Activated CD8-positive, alpha-beta T cell treated with anti-CD3 and anti-CD28 coated beads, Interleukin-2, amount 10 ng/mL, durations not matched to agents 7 days and 5 days (primary cell): ENCODE data around the gene LRIG3. TPM values are rescaled to one million over a fixed set of nuclear protein-coding genes. Genes with fewer than 3 reads are reported as not detected.

Experiments used
- ATAC-seq: fragments of 150-1000 bp; cut with Tn5 transposase; one replicate; pipeline ENCODE4 v1.10.0; 2021; ENCODE audit warnings: moderate library complexity
- CTCF ChIA-PET: fragments of 350-600 bp; sonication (Branson Sonifier 250); formaldehyde crosslinking; loops from one replicate; lab custom pipeline; 2021; ENCODE audit warnings: antibody characterized with exemption; lab: Charles Lee
- POLR2A ChIA-PET: fragments of 350-600 bp; sonication (Branson Sonifier 250); formaldehyde crosslinking; loops from one replicate; lab custom pipeline; 2021; ENCODE audit warnings: antibody characterized with exemption; lab: Charles Lee
- DNase-seq: peaks from one replicate; pipeline ENCODE4 v3.0.0-alpha.2; 2020
- H3K27ac Mint-ChIP-seq: one replicate; pipeline ENCODE4 v1.8.0; 2021; ENCODE audit warnings: mild to moderate bottlenecking, mixed read lengths
- H3K27me3 Mint-ChIP-seq: one replicate; pipeline ENCODE4 v1.8.0; 2021; ENCODE audit warnings: low read depth, mixed read lengths
- H3K36me3 Mint-ChIP-seq: one replicate; pipeline ENCODE4 v1.8.0; 2021; ENCODE audit warnings: low read depth, mixed read lengths
- H3K4me1 Mint-ChIP-seq: one replicate; pipeline ENCODE4 v1.8.0; 2021; ENCODE audit warnings: low read depth, mixed read lengths
- H3K4me3 Mint-ChIP-seq: one replicate; pipeline ENCODE4 v1.8.0; 2021; ENCODE audit warnings: mild to moderate bottlenecking, mixed read lengths
- H3K9me3 Mint-ChIP-seq: one replicate; pipeline ENCODE4 v1.8.0; 2022; ENCODE audit warnings: mixed read lengths; ENCODE audit not compliant: insufficient read depth
- total RNA-seq, 2 experiments: library from RNA; stranded (reverse); gene quantifications; one replicate each; pipeline ENCODE4 v1.2.3, GENCODE V29; 2021

The LRIG3 gene
- total RNA-seq, result not detected

GRCh38 chr12:58920102-58920960 is at the start of gene LRIG3:
Gene LRIG3, minus strand, starts transcription at chr12:58920504. Its CDS starts 269 bp downstream, at chr12:58920235.
- Mint-ChIP-seq H3K27ac (no peak within 1 kb of the TSS), H3K27me3 (peaks cover 28% of the 10 kb centered on the region), H3K4me1 (peaks cover 5% of the 10 kb centered on the region), H3K9me3 (no peaks in the 10 kb centered on the region), H3K4me3 (peak within 1 kb of the TSS; percentile 67), H3K36me3 (no peaks in the 10 kb centered on the region)
- ChIA-PET POLR2A (no interaction called here), CTCF (interaction anchor here (1.3 kb wide), 1 partner anchor 12 kb away, joined by 3 read pairs; no protein-coding TSS in a partner anchor)
- DNase-seq, result peak; percentile 23
- ATAC-seq, result peak; percentile 89

GRCh38 chr12:58969237-58969636 is 48.9 kb upstream of the LRIG3 start:
- Mint-ChIP-seq H3K36me3 (no peaks in the 10 kb centered on the region), H3K27ac (no peak overlapping the region), H3K4me1 (no peaks in the 10 kb centered on the region), H3K4me3 (no peak overlapping the region), H3K27me3 (no peaks in the 10 kb centered on the region), H3K9me3 (no peaks in the 10 kb centered on the region)
- DNase-seq, result no peak
- ATAC-seq, result no peak
- ChIA-PET POLR2A (no interaction called here), CTCF (no interaction called here)

GRCh38 chr12:58967561-58967960 is 47.3 kb upstream of the LRIG3 start:
- Mint-ChIP-seq H3K27me3 (no peaks in the 10 kb centered on the region), H3K36me3 (no peaks in the 10 kb centered on the region), H3K27ac (no peak overlapping the region), H3K4me3 (no peak overlapping the region), H3K9me3 (no peaks in the 10 kb centered on the region), H3K4me1 (no peaks in the 10 kb centered on the region)
- ATAC-seq (no peak), DNase-seq (no peak)
- POLR2A ChIA-PET, result no interaction called here
- CTCF ChIA-PET, result no interaction called here

- Mint-ChIP-seq H3K4me1 (no peaks in the 10 kb centered on the region), H3K27ac (no peak overlapping the region), H3K36me3 (no peaks in the 10 kb centered on the region), H3K9me3 (no peaks in the 10 kb centered on the region), H3K27me3 (no peaks in the 10 kb centered on the region), H3K4me3 (no peak overlapping the region)
- ChIA-PET CTCF (no interaction called here), POLR2A (no interaction called here)
- ATAC-seq, result no peak
- DNase-seq, result no peak
Measured at GRCh38 chr12:58966939-58967338, 46.6 kb upstream of the LRIG3 start.

GRCh38 chr12:58965568-58965967 is 45.3 kb upstream of the LRIG3 start:
- CTCF ChIA-PET, result interaction anchor here (1.3 kb wide), 1 partner anchor 14 kb away, joined by 3 read pairs; no protein-coding TSS in a partner anchor
- H3K4me1 Mint-ChIP-seq, result no peaks in the 10 kb centered on the region
- ATAC-seq (no peak), DNase-seq (no peak)
- no peaks in the 10 kb centered on the region for H3K9me3 Mint-ChIP-seq
- POLR2A ChIA-PET, result no interaction called here
- no peak overlapping the region for H3K27ac Mint-ChIP-seq
- no peaks in the 10 kb centered on the region for H3K36me3 Mint-ChIP-seq
- no peaks in the 10 kb centered on the region for H3K27me3 Mint-ChIP-seq
- no peak overlapping the region for H3K4me3 Mint-ChIP-seq

- DNase-seq (no peak), ATAC-seq (no peak)
- Mint-ChIP-seq H3K4me1 (no peaks in the 10 kb centered on the region), H3K4me3 (no peak overlapping the region), H3K27me3 (no peaks in the 10 kb centered on the region), H3K36me3 (no peaks in the 10 kb centered on the region), H3K9me3 (no peaks in the 10 kb centered on the region), H3K27ac (no peak overlapping the region)
- CTCF ChIA-PET, result no interaction called here
- POLR2A ChIA-PET, result no interaction called here
Measured at GRCh38 chr12:58963844-58964243, 43.5 kb upstream of the LRIG3 start.

GRCh38 chr12:58961906-58962305 is 41.6 kb upstream of the LRIG3 start:
- H3K4me3 Mint-ChIP-seq, result no peak overlapping the region
- H3K36me3 Mint-ChIP-seq, result no peaks in the 10 kb centered on the region
- no peaks in the 10 kb centered on the region for H3K27me3 Mint-ChIP-seq
- H3K9me3 Mint-ChIP-seq, result no peaks in the 10 kb centered on the region
- no peak for ATAC-seq
- no peaks in the 10 kb centered on the region for H3K4me1 Mint-ChIP-seq
- POLR2A ChIA-PET, result no interaction called here
- H3K27ac Mint-ChIP-seq, result no peak overlapping the region
- CTCF ChIA-PET, result no interaction called here
- DNase-seq, result no peak

- DNase-seq (no peak), ATAC-seq (no peak)
- CTCF ChIA-PET, result no interaction called here
- POLR2A ChIA-PET, result no interaction called here
- Mint-ChIP-seq H3K4me1 (no peaks in the 10 kb centered on the region), H3K27ac (no peak overlapping the region), H3K4me3 (no peak overlapping the region), H3K36me3 (no peaks in the 10 kb centered on the region), H3K27me3 (no peaks in the 10 kb centered on the region), H3K9me3 (no peaks in the 10 kb centered on the region)
Measured at GRCh38 chr12:58961166-58961565, 40.9 kb upstream of the LRIG3 start.

- no peaks in the 10 kb centered on the region for H3K27me3 Mint-ChIP-seq
- ATAC-seq, result no peak
- no peaks in the 10 kb centered on the region for H3K36me3 Mint-ChIP-seq
- H3K27ac Mint-ChIP-seq, result no peak overlapping the region
- H3K4me3 Mint-ChIP-seq, result no peak overlapping the region
- CTCF ChIA-PET, result no interaction called here
- H3K9me3 Mint-ChIP-seq, result no peaks in the 10 kb centered on the region
- POLR2A ChIA-PET, result no interaction called here
- no peak for DNase-seq
- H3K4me1 Mint-ChIP-seq, result no peaks in the 10 kb centered on the region
Measured at GRCh38 chr12:58959639-58960300, 39.5 kb upstream of the LRIG3 start.

GRCh38 chr12:58957298-58957697 is 37.0 kb upstream of the LRIG3 start:
- ATAC-seq (no peak), DNase-seq (no peak)
- no peaks in the 10 kb centered on the region for H3K9me3 Mint-ChIP-seq
- H3K4me3 Mint-ChIP-seq, result no peak overlapping the region
- CTCF ChIA-PET, result no interaction called here
- no peaks in the 10 kb centered on the region for H3K4me1 Mint-ChIP-seq
- H3K27ac Mint-ChIP-seq, result no peak overlapping the region
- H3K36me3 Mint-ChIP-seq, result no peaks in the 10 kb centered on the region
- H3K27me3 Mint-ChIP-seq, result no peaks in the 10 kb centered on the region
- POLR2A ChIA-PET, result no interaction called here

GRCh38 chr12:58955849-58956248 is 35.5 kb upstream of the LRIG3 start:
- no peak for DNase-seq
- no peak for ATAC-seq
- Mint-ChIP-seq H3K4me3 (no peak overlapping the region), H3K36me3 (no peaks in the 10 kb centered on the region), H3K9me3 (no peaks in the 10 kb centered on the region), H3K27ac (no peak overlapping the region), H3K27me3 (no peaks in the 10 kb centered on the region), H3K4me1 (no peaks in the 10 kb centered on the region)
- ChIA-PET CTCF (no interaction called here), POLR2A (no interaction called here)

GRCh38 chr12:58954002-58954401 is 33.7 kb upstream of the LRIG3 start:
- peaks cover 5% of the 10 kb centered on the region for H3K9me3 Mint-ChIP-seq
- ATAC-seq (no peak), DNase-seq (no peak)
- no peaks in the 10 kb centered on the region for H3K36me3 Mint-ChIP-seq
- H3K4me3 Mint-ChIP-seq, result no peak overlapping the region
- ChIA-PET CTCF (no interaction called here), POLR2A (no interaction called here)
- no peak overlapping the region for H3K27ac Mint-ChIP-seq
- H3K4me1 Mint-ChIP-seq, result no peaks in the 10 kb centered on the region
- no peaks in the 10 kb centered on the region for H3K27me3 Mint-ChIP-seq
